GM18511 (cell line): Measurements from ENCODE around the gene DCTN3.

Source experiments
- ATAC-seq: cut with Tn5 transposase; IDR thresholded peaks from one replicate; pipeline ENCODE4 v1.9.1; 2021; ENCODE audit warnings: mild to moderate bottlenecking, moderate library complexity; ENCODE audit not compliant: unreplicated experiment

DCTN3 gene

GRCh38 chr9:34591248-34591916 lies 28.9 kb downstream of the DCTN3 start:
- ATAC-seq: peak; percentile 75

DNA sequence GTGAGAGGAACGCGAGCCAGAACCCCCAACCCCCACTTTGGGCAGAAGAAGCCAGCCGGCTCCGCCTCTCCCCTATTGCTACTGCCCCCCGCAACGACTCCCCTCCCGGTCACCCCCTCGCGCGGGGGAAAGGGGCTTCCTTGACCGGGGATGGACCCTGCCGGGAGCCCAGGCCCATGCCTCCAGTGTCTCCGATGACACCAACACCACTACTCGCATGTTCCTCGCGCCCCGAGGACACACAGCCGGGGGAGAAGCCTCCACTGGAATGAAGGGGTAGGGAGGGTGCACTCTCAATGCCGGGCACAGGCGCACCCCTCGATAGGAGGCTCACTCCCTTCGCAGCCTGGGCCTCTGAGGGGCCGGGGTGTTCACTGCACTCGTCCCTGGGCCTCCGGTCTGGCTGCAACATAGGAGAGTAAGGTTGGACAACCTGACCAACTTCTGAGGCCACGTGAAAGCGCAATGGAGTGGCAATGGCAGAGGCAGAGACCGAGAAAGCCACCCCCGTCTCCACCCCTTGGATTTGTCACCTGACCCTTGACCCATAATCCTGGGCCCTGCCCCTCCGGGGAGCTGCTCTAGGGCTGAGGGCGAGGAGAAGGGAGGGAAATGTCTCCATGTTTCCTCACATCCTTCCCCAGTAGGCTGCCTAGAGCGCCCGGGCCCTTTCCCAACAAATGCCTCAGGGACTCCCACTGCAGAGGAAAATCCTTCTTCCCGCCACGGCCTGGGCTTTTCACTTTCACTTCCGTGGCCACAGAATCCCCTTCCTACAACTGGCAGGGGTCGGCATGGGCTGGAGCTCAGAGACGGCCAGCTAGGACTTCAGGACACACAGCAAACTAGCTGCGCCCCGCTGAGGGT lies 29.7 kb downstream of the DCTN3 start:
- no peak for ATAC-seq

DNA sequence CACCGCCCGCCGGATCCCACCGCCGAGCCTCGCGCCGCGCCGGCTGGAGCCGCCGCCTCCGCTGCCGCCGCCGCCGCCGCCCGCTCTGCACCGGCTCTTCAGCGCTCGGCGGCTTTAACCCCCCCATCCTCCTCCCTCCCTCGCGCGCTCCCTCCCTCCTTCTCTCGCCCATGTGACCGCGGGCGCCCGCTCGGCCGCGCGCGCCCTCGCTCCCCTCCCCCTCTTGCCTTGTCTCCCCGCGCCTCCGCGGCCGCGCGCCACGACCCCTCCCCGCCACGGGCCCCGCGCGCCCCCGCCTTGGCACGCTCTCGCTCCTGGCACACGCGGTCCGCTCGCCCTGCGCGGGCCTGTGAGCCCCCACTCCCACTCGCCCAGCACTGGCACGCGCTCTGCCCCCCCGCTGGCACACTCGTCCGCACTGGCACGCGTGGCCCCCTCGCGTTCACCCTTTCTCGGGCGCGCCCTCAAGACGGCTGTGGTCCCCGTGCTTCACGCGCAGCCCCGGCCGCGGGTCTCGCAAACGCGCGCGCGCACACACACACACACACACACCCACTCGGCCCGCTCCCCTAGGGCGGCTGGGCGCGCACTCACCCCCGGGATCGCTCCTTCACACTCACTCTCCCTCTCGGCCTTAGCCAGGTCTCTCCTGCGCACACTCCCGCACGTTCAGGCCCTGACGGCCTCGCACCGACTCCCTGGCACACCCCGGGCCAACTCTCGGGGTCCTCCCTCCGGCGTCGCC lies 30.5 kb downstream of the DCTN3 start, which contains the start of gene CNTFR:
CNTFR (minus strand) TSS at position 89 of the 745 bp plus-strand sequence. CDS start 20,743 bp downstream, outside the sequence.
- no peak for ATAC-seq

GRCh38 chr9:34588671-34589635 lies 31.3 kb downstream of the DCTN3 start:
- ATAC-seq: no peak

DNA sequence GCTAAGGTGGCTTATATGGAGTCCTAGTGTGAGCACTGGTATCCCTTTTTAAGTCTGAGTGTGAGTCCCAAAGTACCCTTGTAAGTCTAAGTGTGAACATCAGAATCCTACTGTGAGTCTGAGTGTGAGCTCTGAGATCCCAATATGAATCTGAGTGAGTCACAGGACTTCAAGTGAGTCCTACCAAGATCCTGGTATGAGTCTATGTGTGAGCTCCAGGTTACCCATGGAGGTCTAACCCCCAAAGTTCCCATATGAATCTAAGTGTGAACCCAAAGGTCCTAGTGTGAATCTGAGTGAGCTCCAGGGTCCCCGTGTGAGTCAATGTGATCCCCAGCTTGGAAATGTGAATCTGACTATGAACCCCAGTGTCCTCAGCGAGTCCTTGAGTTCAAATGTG lies 33.0 kb downstream of the DCTN3 start:
- ATAC-seq: no peak

DNA sequence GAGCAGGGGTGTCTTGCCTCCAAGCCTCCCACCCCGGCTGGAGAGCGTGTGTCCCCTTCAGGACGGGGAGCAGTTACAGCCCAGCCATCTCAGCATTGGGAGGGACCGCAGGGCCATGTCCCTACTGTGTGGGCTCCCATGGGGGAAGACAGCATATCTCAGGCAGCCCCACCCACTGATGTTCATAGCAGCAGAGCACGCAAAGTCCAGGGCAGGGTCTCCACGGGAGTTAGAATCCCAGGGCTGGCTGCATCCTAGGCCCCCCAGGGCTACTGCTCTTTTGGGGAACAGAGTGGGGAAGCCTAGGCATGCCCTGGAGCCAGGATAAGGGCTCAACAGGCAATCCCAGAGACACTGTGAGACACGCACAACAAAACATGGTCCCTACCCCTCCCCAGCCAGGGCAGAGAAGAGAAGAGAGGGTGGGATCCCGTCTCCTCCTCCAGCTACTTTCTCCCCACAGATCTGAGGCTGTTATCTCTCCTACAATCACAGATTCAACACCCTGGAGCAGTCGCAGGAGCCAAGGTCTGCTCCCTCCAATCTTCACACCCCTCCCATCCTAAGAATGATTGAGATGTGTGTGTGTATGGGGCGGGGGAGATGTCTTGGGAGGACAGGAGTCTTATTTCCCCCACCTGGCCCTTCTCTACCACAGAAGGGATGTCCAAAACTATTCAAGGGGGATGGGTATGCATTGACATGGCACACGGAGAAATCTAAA lies 34.2 kb downstream of the DCTN3 start:
- no peak for ATAC-seq

GRCh38 chr9:34584970-34585369 lies 35.3 kb downstream of the DCTN3 start:
- ATAC-seq: no peak

GRCh38 chr9:34582787-34583186 lies 37.5 kb downstream of the DCTN3 start:
- no peak for ATAC-seq

GRCh38 chr9:34581318-34581717 lies 39.0 kb downstream of the DCTN3 start:
- no peak for ATAC-seq

GRCh38 chr9:34580358-34580757 lies 39.9 kb downstream of the DCTN3 start:
- ATAC-seq: no peak

DNA sequence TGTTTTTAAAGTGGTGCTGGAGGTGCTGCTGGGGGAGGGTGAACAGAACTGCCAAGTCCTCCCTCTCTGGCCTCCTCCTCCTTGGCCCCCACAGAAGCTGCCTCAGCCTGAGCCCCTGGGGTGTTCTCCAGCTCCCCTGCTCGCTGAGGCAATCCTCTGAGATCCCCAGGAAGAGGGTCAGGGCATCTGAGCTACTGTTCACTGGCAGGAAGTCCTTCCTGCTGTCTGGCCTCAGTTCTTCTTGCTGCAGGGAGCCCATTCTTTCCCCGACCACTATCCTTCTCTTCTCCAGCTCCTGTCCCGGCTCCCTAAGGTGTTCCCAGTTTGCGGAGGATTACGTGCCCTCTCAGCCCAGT lies 40.5 kb downstream of the DCTN3 start:
- no peak for ATAC-seq

- no peak for ATAC-seq
Observed at GRCh38 chr9:34579104-34579807, 41.0 kb downstream of the DCTN3 start.

GRCh38 chr9:34578241-34579103 lies 41.8 kb downstream of the DCTN3 start:
- no peak for ATAC-seq

DNA sequence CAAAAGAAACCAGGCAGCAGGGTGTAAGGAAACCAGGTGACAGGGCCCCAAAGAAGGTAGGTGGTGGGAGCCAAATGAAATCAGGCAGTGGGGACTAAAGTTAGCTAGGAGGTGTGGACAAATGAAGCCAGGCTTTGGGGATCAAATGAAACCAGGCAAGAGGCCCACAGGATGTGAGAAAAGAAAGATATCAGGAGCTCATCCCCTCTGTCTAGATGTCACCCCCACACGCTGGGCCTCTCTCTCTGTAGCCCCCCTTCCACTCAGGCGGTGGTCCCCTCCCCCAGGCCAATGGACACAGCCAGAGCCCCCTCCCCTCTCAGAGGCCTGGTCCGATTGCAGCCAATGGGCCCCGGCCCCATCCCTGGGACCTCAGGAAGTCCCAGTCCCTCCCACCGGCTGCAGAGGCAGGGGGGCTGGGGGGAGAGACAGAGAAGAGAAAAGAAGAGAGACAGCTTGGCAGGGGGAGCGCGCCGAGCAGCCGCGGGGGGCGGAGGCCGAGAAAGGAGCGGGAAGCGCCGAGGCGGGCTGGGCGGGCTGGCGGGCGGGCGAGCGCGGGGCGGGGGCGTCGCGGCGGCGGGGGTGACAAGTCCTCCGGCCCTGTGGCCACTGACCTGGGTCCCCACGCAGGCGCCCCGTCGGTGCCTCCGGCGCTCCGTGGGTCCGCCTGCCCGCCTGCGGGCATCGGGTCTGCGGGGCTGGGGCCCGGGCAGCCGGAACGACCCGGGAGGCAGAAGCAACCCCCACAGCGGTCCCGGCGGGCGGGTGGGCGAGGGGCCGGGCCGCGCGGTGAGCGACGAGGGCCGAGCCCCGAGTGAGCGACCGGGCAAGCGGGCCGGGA lies 42.7 kb downstream of the DCTN3 start:
- no peak for ATAC-seq

DNA sequence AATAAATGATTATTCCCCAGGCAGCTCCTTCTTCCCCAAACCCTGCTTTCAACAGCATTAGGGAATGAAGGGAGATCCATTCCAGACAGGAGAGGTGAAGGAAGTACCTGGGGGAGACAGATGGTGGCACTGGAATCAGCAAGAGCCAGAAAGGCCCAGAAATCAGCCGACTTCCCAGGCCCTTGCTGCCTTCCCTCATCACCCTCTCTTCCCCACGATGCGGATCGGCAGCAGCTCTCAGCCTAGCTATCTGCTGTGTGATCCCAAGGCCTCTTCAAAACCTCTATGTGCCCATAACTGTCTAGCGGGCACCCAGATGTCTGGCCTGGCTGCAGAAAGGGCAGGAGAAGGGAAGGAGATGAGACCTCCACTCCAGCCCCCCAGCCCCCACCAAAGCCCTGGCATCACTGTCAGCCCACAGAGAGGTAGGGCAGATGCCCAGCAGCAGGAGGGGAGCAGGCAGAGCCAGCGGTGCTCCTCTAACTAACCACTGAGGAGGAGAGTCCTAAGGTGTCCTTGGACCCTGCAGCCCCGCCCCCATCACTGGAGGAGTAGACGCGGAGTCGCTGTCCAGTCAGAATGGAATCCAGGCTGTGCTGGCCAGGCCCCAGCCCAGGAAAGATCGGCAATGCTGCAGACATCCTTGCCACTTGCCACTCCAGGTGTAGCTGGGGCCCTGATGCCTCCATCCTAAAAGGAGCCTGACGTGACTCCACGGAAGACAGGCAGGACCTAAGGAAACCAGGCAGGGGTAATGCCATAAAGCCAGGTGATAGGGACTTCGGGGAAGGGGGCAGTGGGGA lies 43.5 kb downstream of the DCTN3 start:
- ATAC-seq: no peak

- ATAC-seq: no peak
Observed at GRCh38 chr9:34575862-34576596, 44.3 kb downstream of the DCTN3 start.
